ENCODE data around the gene SNTG2. TPM values are rescaled to one million over a fixed set of nuclear protein-coding genes. Genes with fewer than 3 reads are reported as not detected.

Gene SNTG2
- total RNA-seq, 2 donors from 2014 or later = 2.0 to 5.0 TPM

DNA sequence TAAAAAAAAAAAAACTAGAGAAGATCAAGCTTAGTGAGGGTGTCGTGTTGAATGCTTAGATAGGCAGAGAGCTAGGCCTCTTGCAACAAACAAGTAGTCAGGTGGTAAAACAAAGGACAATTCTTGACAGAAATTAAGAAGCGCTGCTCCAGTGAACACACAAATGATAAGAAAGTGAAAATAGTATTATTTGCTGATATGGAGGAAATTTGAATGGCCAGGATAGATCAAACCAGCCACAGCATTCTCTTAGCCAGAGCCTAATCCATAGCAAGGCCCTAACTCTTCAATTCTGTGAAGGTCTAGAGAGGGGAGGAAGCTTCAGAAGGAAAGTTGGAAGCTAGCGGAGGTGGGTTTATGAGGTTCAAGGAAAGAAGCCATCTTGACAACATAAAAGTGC is 121.0 kb downstream of the SNTG2 start:
- intact Hi-C loops (cut with DNase I) = no loop called here
- TF ChIP-seq, protein P1, sequence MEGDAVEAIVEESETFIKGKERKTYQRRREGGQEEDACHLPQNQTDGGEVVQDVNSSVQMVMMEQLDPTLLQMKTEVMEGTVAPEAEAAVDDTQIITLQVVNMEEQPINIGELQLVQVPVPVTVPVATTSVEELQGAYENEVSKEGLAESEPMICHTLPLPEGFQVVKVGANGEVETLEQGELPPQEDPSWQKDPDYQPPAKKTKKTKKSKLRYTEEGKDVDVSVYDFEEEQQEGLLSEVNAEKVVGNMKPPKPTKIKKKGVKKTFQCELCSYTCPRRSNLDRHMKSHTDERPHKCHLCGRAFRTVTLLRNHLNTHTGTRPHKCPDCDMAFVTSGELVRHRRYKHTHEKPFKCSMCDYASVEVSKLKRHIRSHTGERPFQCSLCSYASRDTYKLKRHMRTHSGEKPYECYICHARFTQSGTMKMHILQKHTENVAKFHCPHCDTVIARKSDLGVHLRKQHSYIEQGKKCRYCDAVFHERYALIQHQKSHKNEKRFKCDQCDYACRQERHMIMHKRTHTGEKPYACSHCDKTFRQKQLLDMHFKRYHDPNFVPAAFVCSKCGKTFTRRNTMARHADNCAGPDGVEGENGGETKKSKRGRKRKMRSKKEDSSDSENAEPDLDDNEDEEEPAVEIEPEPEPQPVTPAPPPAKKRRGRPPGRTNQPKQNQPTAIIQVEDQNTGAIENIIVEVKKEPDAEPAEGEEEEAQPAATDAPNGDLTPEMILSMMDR (IDR thresholded peaks at IDR 0.05) = no peak
- TF ChIP-seq POLR2A (IDR thresholded peaks at IDR 0.05) = no peak
- TF ChIP-seq POLR2AphosphoS5 (IDR thresholded peaks at IDR 0.05) = no peak
- Histone ChIP-seq H3K4me3 (no peak overlapping the region), H3K27ac (no peak overlapping the region), H3K27me3 (replicated peaks; ENCODE audit: insufficient read depth) (no peaks in the 10 kb centered on the region), H3K4me1 (replicated peaks) (no peaks in the 10 kb centered on the region), H3K9me3 (no peaks in the 10 kb centered on the region), H3K36me3 (no peaks in the 10 kb centered on the region)
- DNase-seq (ENCODE audit: low spot score) = no peak
- WGBS = 95% methylated on average over 3 of the region's 3 CpGs

- DNase-seq (ENCODE audit: low spot score) = no peak
- Histone ChIP-seq H3K9me3 (no peaks in the 10 kb centered on the region), H3K4me1 (replicated peaks) (no peaks in the 10 kb centered on the region), H3K36me3 (no peaks in the 10 kb centered on the region), H3K27ac (no peak overlapping the region), H3K27me3 (replicated peaks; ENCODE audit: insufficient read depth) (no peaks in the 10 kb centered on the region), H3K4me3 (no peak overlapping the region)
- no peak for TF ChIP-seq POLR2AphosphoS5 (IDR thresholded peaks at IDR 0.05)
- intact Hi-C loops (cut with DNase I) = no loop called here
Measured at GRCh38 chr2:1072250-1072649, 121.6 kb downstream of the SNTG2 start.

GRCh38 chr2:1077911-1078310 is 127.3 kb downstream of the SNTG2 start:
- Histone ChIP-seq H3K27ac (no peak overlapping the region), H3K9me3 (no peaks in the 10 kb centered on the region), H3K4me3 (no peak overlapping the region), H3K36me3 (no peaks in the 10 kb centered on the region), H3K27me3 (replicated peaks; ENCODE audit: insufficient read depth) (no peaks in the 10 kb centered on the region), H3K4me1 (replicated peaks) (no peaks in the 10 kb centered on the region)
- TF ChIP-seq, protein P1 (IDR thresholded peaks at IDR 0.05) = no peak
- TF ChIP-seq POLR2A (IDR thresholded peaks at IDR 0.05) = no peak
- intact Hi-C loops (cut with DNase I) = no loop called here
- 48% methylated on average over 9 of the region's 9 CpGs for WGBS
- no peak for DNase-seq (ENCODE audit: low spot score)

GRCh38 chr2:1078326-1078725 is 127.7 kb downstream of the SNTG2 start:
- Histone ChIP-seq H3K4me3 (no peak overlapping the region), H3K9me3 (no peaks in the 10 kb centered on the region), H3K4me1 (replicated peaks) (no peaks in the 10 kb centered on the region), H3K27ac (no peak overlapping the region), H3K36me3 (no peaks in the 10 kb centered on the region), H3K27me3 (replicated peaks; ENCODE audit: insufficient read depth) (no peaks in the 10 kb centered on the region)
- TF ChIP-seq, protein P1 (IDR thresholded peaks at IDR 0.05) = no peak
- TF ChIP-seq POLR2A (IDR thresholded peaks at IDR 0.05) (no peak), POLR2AphosphoS5 (IDR thresholded peaks at IDR 0.05) (no peak)
- 86% methylated on average over 10 of the region's 10 CpGs for WGBS
- no peak for DNase-seq (ENCODE audit: low spot score)
- intact Hi-C loops (cut with DNase I) = no loop called here

DNA sequence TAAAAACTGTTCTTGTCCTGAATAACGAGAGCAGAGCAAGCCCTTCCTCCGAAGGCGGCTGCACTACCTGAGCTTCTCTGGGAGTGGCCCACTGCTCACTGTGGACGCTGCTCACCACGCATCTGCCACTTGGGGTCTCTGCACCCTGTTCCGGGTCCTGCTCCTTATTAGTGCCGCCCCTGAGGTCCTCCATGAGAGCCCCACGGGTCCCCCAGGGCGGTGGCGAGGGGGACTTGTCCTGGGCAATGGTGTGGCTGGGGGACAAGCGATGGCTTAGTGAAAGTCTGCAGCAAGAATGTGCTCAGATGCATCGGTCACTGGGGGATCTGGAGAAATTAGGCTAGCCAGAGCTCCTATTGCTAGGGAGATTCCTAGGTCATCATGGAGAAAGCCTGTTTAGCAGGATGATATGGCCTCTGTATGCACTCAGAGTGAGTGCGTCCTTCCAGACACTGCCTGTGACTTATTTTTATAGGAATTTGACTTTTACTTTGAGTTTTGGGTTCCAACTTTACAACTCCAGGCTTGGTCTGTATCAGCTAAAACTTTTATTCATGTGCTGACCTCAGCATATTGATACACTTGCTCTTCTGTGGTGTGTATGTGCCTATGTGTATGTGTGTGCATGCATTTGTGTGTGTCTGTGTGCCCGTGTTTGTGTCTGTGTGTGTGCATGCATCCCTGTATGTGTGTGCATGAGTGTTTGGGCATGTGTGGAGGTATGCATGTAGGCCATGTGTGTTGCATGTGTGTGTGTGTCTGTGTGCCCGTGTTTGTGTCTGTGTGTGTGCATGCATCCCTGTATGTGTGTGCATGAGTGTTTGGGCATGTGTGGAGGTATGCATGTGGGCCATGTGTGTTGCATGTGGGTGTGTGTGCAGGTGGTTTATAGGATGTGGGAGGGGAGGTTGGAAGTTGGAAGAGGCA is 129.5 kb downstream of the SNTG2 start:
- intact Hi-C loops (cut with DNase I) = no loop called here

More for the DNA sequence above, 129.5 kb downstream of the SNTG2 start:
- Histone ChIP-seq H3K9me3 (no peaks in the 10 kb centered on the region), H3K27ac (no peak overlapping the region), H3K4me1 (replicated peaks) (no peaks in the 10 kb centered on the region), H3K27me3 (replicated peaks; ENCODE audit: insufficient read depth) (no peaks in the 10 kb centered on the region), H3K36me3 (no peaks in the 10 kb centered on the region), H3K4me3 (no peak overlapping the region)
- no peak for DNase-seq (ENCODE audit: low spot score)
- no peak for TF ChIP-seq POLR2AphosphoS5 (IDR thresholded peaks at IDR 0.05)
- no peak for TF ChIP-seq POLR2A (IDR thresholded peaks at IDR 0.05)
- TF ChIP-seq, protein P1 (IDR thresholded peaks at IDR 0.05) = no peak
- 90% methylated on average over 15 of the region's 15 CpGs for WGBS

Data from prostate gland (tissue), 2 donors.